Measurements from ENCODE around the gene REXO1. TPM values are rescaled to one million over a fixed set of nuclear protein-coding genes. Genes with fewer than 3 reads are reported as not detected.

REXO1 gene
- total and polyA plus RNA-seq, 2 donors (not counting 1 experiment from before 2014, with no cell fraction given), result 6.1 to 6.8 TPM

- H3K4me1 ChIP-seq (ENCODE audit: control insufficient read depth, extremely low read depth, insufficient read depth, low read length), result peaks cover 48% of the 10 kb centered on the region
- H3K9me3 ChIP-seq (ENCODE audit: control insufficient read depth, insufficient read depth, low read depth, low read length), result no peaks in the 10 kb centered on the region
- peak overlapping the region in 1 of 4 experiments; percentile 43 for H3K4me3 ChIP-seq (replicated peaks in 1 of 4; ENCODE audit: control extremely low read depth in 1 of 4, insufficient read depth in 1 of 4, low read depth in 3 of 4, low read length in 4 of 4)
- no peaks in the 10 kb centered on the region for H4K20me1 ChIP-seq (ENCODE audit: control insufficient read depth, extremely low read depth, insufficient read depth, low read length)
- H3K9ac ChIP-seq (ENCODE audit: insufficient read depth, low read length), result peak overlapping the region; percentile 58
- no peaks in the 10 kb centered on the region for H3K27me3 ChIP-seq (ENCODE audit: control insufficient read depth, insufficient read depth, low read length)
- peak overlapping the region; percentile 83 for H3K27ac ChIP-seq (ENCODE audit: insufficient read depth, low read length)
- peaks cover 88% of the 10 kb centered on the region for H3K79me2 ChIP-seq (ENCODE audit: control insufficient read depth, insufficient read depth, low read length)
- TF ChIP-seq EZH2 (IDR thresholded peaks at IDR 0.05; ENCODE audit: low read length, missing control alignments) (no peak), CTCF (conservative IDR thresholded peaks at IDR 0.05 in 1 of 2, IDR thresholded peaks at IDR 0.05 in 1 of 2; ENCODE audit: low read depth in 1 of 2, low read length in 2 of 2) (no peak)
- H2AFZ ChIP-seq (ENCODE audit: low read length), result no peak overlapping the region
- no peaks in the 10 kb centered on the region for H3K36me3 ChIP-seq (ENCODE audit: control insufficient read depth, insufficient read depth, low read length)
- DNase-seq (ENCODE audit: low read depth in 2 of 2), result no peak
- H3K4me2 ChIP-seq (ENCODE audit: extremely low read depth, insufficient read depth, low read length), result peak overlapping the region; percentile 51
Observed at GRCh38 chr19:1857648-1858326, 9.5 kb upstream of the REXO1 start.

- peaks cover 54% of the 10 kb centered on the region for H3K4me1 ChIP-seq (ENCODE audit: control insufficient read depth, extremely low read depth, insufficient read depth, low read length)
- H3K79me2 ChIP-seq (ENCODE audit: control insufficient read depth, insufficient read depth, low read length), result peaks cover 82% of the 10 kb centered on the region
- H3K27ac ChIP-seq (ENCODE audit: insufficient read depth, low read length), result peak overlapping the region; percentile 92
- peak overlapping the region; percentile 70 for H3K9ac ChIP-seq (ENCODE audit: insufficient read depth, low read length)
- H3K27me3 ChIP-seq (ENCODE audit: control insufficient read depth, insufficient read depth, low read length), result no peaks in the 10 kb centered on the region
- H3K36me3 ChIP-seq (ENCODE audit: control insufficient read depth, insufficient read depth, low read length), result no peaks in the 10 kb centered on the region
- no peak for TF ChIP-seq CTCF (conservative IDR thresholded peaks at IDR 0.05 in 1 of 2, IDR thresholded peaks at IDR 0.05 in 1 of 2; ENCODE audit: low read depth in 1 of 2, low read length in 2 of 2)
- no peak for TF ChIP-seq EZH2 (IDR thresholded peaks at IDR 0.05; ENCODE audit: low read length, missing control alignments)
- H3K4me3 ChIP-seq (replicated peaks in 1 of 4; ENCODE audit: control extremely low read depth in 1 of 4, insufficient read depth in 1 of 4, low read depth in 3 of 4, low read length in 4 of 4), result peak overlapping the region; percentile 31 to 44 (median 42)
- H3K4me2 ChIP-seq (ENCODE audit: extremely low read depth, insufficient read depth, low read length), result peak overlapping the region; percentile 85
- H4K20me1 ChIP-seq (ENCODE audit: control insufficient read depth, extremely low read depth, insufficient read depth, low read length), result no peaks in the 10 kb centered on the region
- no peaks in the 10 kb centered on the region for H3K9me3 ChIP-seq (ENCODE audit: control insufficient read depth, insufficient read depth, low read depth, low read length)
- DNase-seq (ENCODE audit: low read depth in 2 of 2), result peak; percentile 74 to 75
- H2AFZ ChIP-seq (ENCODE audit: low read length), result no peak overlapping the region
Observed at GRCh38 chr19:1856698-1857603, 8.7 kb upstream of the REXO1 start.

- Histone ChIP-seq H3K4me3 (replicated peaks in 1 of 4; ENCODE audit: control extremely low read depth in 1 of 4, insufficient read depth in 1 of 4, low read depth in 3 of 4, low read length in 4 of 4) (peak overlapping the region; percentile 13 to 43 (median 28)), H4K20me1 (ENCODE audit: control insufficient read depth, extremely low read depth, insufficient read depth, low read length) (no peaks in the 10 kb centered on the region), H3K79me2 (ENCODE audit: control insufficient read depth, insufficient read depth, low read length) (peaks cover 75% of the 10 kb centered on the region), H3K27me3 (ENCODE audit: control insufficient read depth, insufficient read depth, low read length) (no peaks in the 10 kb centered on the region), H3K9ac (ENCODE audit: insufficient read depth, low read length) (peak overlapping the region; percentile 70), H3K4me2 (ENCODE audit: extremely low read depth, insufficient read depth, low read length) (peak overlapping the region; percentile 85), H3K9me3 (ENCODE audit: control insufficient read depth, insufficient read depth, low read depth, low read length) (no peaks in the 10 kb centered on the region), H3K36me3 (ENCODE audit: control insufficient read depth, insufficient read depth, low read length) (no peaks in the 10 kb centered on the region), H2AFZ (ENCODE audit: low read length) (no peak overlapping the region), H3K27ac (ENCODE audit: insufficient read depth, low read length) (peak overlapping the region; percentile 92), H3K4me1 (ENCODE audit: control insufficient read depth, extremely low read depth, insufficient read depth, low read length) (peaks cover 53% of the 10 kb centered on the region)
- TF ChIP-seq EZH2 (IDR thresholded peaks at IDR 0.05; ENCODE audit: low read length, missing control alignments), result no peak
- no peak for TF ChIP-seq CTCF (conservative IDR thresholded peaks at IDR 0.05 in 1 of 2, IDR thresholded peaks at IDR 0.05 in 1 of 2; ENCODE audit: low read depth in 1 of 2, low read length in 2 of 2)
- no peak for DNase-seq (ENCODE audit: low read depth in 2 of 2)
Observed at GRCh38 chr19:1856345-1856697, 8.0 kb upstream of the REXO1 start.
